Activated T-helper 17 cell treated with anti-CD3 and anti-CD28 coated beads, Interleukin-2, amount 50 U/mL, for 72 hours (primary cell): Measurements from ENCODE around the gene B9D1. TPM values are rescaled to one million over a fixed set of nuclear protein-coding genes. Genes with fewer than 3 reads are reported as not detected.
"Not testable (repeated sequence)": the region's sequence is repeated elsewhere in the genome, so short reads cannot be mapped to it uniquely, and the experiment has no call there.

Experiments used
- ATAC-seq: fragments of 150-1000 bp; cut with Tn5 transposase; replicated peaks from 2 replicates; pipeline ENCODE4 v1.10.0; 2021; ENCODE audit warnings: mild to moderate bottlenecking, moderate library complexity
- H3K27ac Mint-ChIP-seq: one replicate; pipeline ENCODE4 v1.8.0; 2022; ENCODE audit warnings: mixed read lengths
- H3K27me3 Mint-ChIP-seq: one replicate; pipeline ENCODE4 v1.8.0; 2022; ENCODE audit warnings: mixed read lengths
- H3K36me3 Mint-ChIP-seq: one replicate; pipeline ENCODE4 v1.8.0; 2022; ENCODE audit warnings: low read depth, mild to moderate bottlenecking, mixed read lengths
- H3K4me1 Mint-ChIP-seq: one replicate; pipeline ENCODE4 v1.8.0; 2022; ENCODE audit warnings: mixed read lengths
- H3K4me3 Mint-ChIP-seq: one replicate; pipeline ENCODE4 v1.8.0; 2022; ENCODE audit warnings: mild to moderate bottlenecking, mixed read lengths
- H3K9me3 Mint-ChIP-seq: one replicate; pipeline ENCODE4 v1.8.0; 2022; ENCODE audit warnings: mixed read lengths
- total RNA-seq, 2 donors: library from RNA; stranded (reverse); gene quantifications; one replicate each; pipeline ENCODE4 v1.2.3, GENCODE V29; 2022

The B9D1 gene
- total RNA-seq, 2 donors from 2014 or later, result 2.8 to 3.4 TPM

DNA sequence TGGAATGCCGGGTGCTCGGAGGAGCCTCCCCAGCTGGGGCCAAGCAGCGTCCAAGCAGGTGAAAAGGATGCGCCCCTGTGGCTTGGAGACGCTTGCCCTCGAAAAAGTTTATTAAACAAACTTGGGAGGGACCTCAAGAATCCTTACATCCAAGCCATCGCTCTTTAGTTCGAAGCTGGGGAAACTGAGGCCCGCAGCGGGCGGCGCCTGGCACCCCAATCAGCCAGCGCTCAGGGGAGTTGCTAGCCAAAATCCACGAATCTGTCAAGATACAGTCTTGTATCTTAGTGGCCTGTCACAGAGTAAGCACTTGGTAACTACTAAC lies 553 bp upstream of the B9D1 start:
- H3K27ac Mint-ChIP-seq, result no peak overlapping the region
- no peaks in the 10 kb centered on the region for H3K9me3 Mint-ChIP-seq
- H3K36me3 Mint-ChIP-seq, result no peaks in the 10 kb centered on the region
- H3K4me3 Mint-ChIP-seq, result peak overlapping the region; percentile 82
- H3K4me1 Mint-ChIP-seq, result peaks cover 5% of the 10 kb centered on the region
- H3K27me3 Mint-ChIP-seq, result peaks cover 18% of the 10 kb centered on the region
- ATAC-seq, result no peak

- H3K27ac Mint-ChIP-seq, result no peak overlapping the region
- peaks cover 5% of the 10 kb centered on the region for H3K4me1 Mint-ChIP-seq
- no peaks in the 10 kb centered on the region for H3K36me3 Mint-ChIP-seq
- no peaks in the 10 kb centered on the region for H3K9me3 Mint-ChIP-seq
- H3K27me3 Mint-ChIP-seq, result peaks cover 18% of the 10 kb centered on the region
- ATAC-seq, result no peak
- H3K4me3 Mint-ChIP-seq, result peak overlapping the region; percentile 82
Measured at GRCh38 chr17:19361944-19362276, 613 bp downstream of the B9D1 start.

DNA sequence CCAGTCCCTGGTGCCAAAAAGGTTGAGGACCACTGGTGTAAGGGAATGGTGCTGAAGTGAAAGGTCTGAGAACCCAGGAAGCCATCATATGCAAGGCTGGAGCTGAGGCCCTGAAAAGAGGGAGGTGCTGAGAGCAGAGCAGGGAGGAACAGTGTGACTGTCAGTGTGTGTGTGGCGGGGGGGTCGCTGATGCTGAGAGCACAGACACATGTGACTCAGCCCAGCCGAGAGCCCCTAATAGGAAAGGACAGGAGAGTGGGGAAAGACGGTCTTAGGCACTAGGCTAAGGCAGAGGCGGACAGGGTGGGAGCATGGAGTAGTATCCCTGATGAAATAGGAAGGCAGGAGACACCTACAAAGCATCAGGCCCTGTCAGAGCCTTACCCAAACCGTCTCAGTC lies 1.2 kb downstream of the B9D1 start:
- no peaks in the 10 kb centered on the region for H3K36me3 Mint-ChIP-seq
- H3K27ac Mint-ChIP-seq, result no peak overlapping the region
- H3K4me3 Mint-ChIP-seq, result peak overlapping the region; percentile 82
- peaks cover 18% of the 10 kb centered on the region for H3K27me3 Mint-ChIP-seq
- H3K9me3 Mint-ChIP-seq, result no peaks in the 10 kb centered on the region
- ATAC-seq, result no peak
- H3K4me1 Mint-ChIP-seq, result peaks cover 5% of the 10 kb centered on the region

- no peak for ATAC-seq
- Mint-ChIP-seq H3K27ac (no peak overlapping the region), H3K4me3 (peak overlapping the region; percentile 82), H3K9me3 (no peaks in the 10 kb centered on the region), H3K36me3 (no peaks in the 10 kb centered on the region), H3K27me3 (peaks cover 18% of the 10 kb centered on the region), H3K4me1 (peaks cover 5% of the 10 kb centered on the region)
Measured at GRCh38 chr17:19360772-19361171, 1.8 kb downstream of the B9D1 start.

GRCh38 chr17:19359856-19360255 lies 2.7 kb downstream of the B9D1 start:
- peaks cover 5% of the 10 kb centered on the region for H3K4me1 Mint-ChIP-seq
- no peaks in the 10 kb centered on the region for H3K36me3 Mint-ChIP-seq
- no peak for ATAC-seq
- no peak overlapping the region for H3K4me3 Mint-ChIP-seq
- H3K27me3 Mint-ChIP-seq, result peaks cover 20% of the 10 kb centered on the region
- no peak overlapping the region for H3K27ac Mint-ChIP-seq
- H3K9me3 Mint-ChIP-seq, result no peaks in the 10 kb centered on the region

DNA sequence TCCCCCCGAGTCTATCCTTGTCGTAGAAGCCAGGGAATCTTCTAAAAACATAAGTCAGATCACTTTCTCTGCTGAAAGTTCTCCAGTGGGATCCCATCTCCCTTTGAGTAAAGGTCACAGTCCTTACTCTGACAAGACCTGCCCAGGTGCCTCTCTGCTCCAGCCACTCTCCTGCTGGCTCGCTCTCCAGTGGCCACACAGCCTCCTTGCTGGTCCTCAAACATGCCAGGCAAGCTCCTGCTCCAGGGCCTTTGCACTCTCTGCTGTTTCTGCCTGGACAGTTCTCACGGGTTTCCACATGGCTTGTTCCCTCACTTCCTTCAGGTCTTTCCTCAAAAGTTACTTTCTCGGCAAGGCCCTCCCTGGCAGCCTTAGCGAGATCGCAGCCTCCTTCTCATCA lies 3.4 kb downstream of the B9D1 start:
- Mint-ChIP-seq H3K27ac (no peak overlapping the region), H3K4me3 (no peak overlapping the region), H3K36me3 (no peaks in the 10 kb centered on the region), H3K9me3 (no peaks in the 10 kb centered on the region), H3K4me1 (peaks cover 5% of the 10 kb centered on the region), H3K27me3 (peaks cover 24% of the 10 kb centered on the region)
- ATAC-seq, result no peak

DNA sequence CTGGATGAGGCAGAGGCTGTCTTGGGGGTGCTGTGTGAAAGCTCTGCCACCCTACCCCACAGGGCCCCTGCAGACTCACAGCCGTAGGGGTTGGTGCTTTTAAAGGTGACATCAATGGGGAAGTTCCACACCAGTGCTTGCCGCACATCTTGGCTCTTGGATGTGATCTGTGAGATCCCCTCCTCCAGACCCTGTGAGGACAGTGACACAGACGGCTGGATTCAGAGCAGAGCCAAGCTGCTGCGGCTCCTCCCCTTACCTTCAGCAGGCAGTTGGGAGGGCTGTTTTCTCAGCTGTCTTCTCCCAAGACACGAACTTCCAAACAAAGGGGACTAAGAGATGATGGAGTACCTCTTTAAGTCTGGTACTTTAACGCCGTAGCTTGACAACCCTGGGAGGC lies 4.8 kb downstream of the B9D1 start:
- Mint-ChIP-seq H3K9me3 (no peaks in the 10 kb centered on the region), H3K4me1 (peaks cover 5% of the 10 kb centered on the region), H3K27me3 (peaks cover 27% of the 10 kb centered on the region), H3K36me3 (no peaks in the 10 kb centered on the region), H3K27ac (no peak overlapping the region), H3K4me3 (no peak overlapping the region)
- no peak for ATAC-seq

DNA sequence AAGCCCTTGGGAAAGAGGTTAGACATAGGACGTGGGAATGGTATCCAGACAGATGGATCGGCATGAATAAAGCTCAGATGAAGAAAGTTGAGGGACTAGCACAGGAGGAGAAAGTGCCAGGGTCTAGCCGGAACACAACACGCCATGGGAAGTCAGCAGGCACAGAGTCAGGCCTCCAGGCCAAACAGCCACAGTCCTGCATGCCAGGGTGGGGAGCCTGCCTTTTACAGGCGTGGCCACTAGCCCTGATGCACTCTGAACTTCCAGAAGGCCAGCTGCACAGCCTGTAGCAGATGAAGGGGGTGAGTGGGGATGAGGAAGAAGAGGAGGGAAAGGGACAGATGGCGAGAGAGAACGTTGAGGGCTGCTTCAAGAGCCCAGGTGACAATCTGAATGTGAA lies 5.2 kb downstream of the B9D1 start:
- Mint-ChIP-seq H3K27me3 (peaks cover 27% of the 10 kb centered on the region), H3K9me3 (no peaks in the 10 kb centered on the region), H3K27ac (no peak overlapping the region), H3K36me3 (no peaks in the 10 kb centered on the region), H3K4me1 (peaks cover 5% of the 10 kb centered on the region), H3K4me3 (no peak overlapping the region)
- no peak for ATAC-seq

- ATAC-seq, result no peak
- Mint-ChIP-seq H3K27ac (no peak overlapping the region), H3K27me3 (peaks cover 20% of the 10 kb centered on the region), H3K9me3 (no peaks in the 10 kb centered on the region), H3K36me3 (no peaks in the 10 kb centered on the region), H3K4me1 (no peaks in the 10 kb centered on the region), H3K4me3 (no peak overlapping the region)
Measured at GRCh38 chr17:19354748-19355147, 7.8 kb downstream of the B9D1 start.

DNA sequence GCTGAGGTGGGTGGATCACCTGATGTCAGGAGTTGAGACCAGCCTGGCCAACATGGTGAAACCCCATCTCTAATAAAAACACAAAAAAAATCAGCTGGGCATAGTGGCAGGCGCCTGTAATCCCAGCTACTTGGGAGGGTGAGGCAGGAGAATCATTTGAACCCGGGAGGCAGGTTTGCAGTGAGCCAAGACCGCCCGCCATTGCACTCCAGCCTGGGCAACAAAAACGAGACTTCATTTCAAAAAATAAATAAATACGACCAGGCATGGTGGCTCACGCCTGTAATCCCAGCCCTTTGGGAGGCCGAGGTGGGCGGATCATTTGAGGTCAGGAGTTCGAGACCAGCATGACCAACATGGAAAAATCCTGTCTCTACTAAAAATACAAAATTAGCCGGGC lies 9.1 kb downstream of the B9D1 start:
- H3K27me3 Mint-ChIP-seq, result peaks cover 12% of the 10 kb centered on the region
- ATAC-seq, H3K4me1 Mint-ChIP-seq, H3K4me3 Mint-ChIP-seq, H3K9me3 Mint-ChIP-seq, H3K27ac Mint-ChIP-seq, H3K36me3 Mint-ChIP-seq: not testable (repeated sequence)

GRCh38 chr17:19348806-19349205 lies 13.7 kb downstream of the B9D1 start:
- Mint-ChIP-seq H3K4me3 (no peak overlapping the region), H3K36me3 (no peaks in the 10 kb centered on the region), H3K27ac (no peak overlapping the region), H3K4me1 (no peaks in the 10 kb centered on the region), H3K27me3 (peaks cover 3% of the 10 kb centered on the region), H3K9me3 (no peaks in the 10 kb centered on the region)
- no peak for ATAC-seq

DNA sequence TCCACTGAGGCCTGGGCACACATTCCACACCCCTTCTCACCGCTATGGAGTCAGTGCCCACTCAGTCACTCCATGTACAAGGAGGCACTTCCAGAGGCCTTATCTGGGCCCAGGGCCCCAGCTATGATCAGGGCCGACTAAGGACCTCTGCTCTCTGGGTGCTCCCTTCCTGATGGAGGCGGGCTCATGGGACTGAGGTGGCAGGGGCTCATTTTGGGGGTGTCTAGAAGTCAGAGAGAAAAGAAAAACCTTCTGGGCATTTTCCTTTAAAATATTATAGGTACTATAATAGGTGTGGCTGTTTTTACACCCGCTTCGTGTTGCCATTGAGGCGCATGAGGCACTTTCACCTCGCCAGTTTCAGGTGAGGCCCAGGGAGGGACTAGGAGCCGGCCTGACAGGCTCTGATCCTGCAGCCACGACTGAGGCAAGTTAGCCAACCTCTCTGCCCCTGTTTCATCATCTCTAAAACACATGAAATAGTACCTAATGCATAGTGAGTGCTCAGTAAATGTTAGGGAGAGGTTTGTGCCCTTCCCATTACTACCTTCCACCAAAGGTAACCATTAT lies 14.4 kb downstream of the B9D1 start:
- ATAC-seq, result no peak
- H3K27me3 Mint-ChIP-seq, result peaks cover 3% of the 10 kb centered on the region
- H3K4me1 Mint-ChIP-seq, result no peaks in the 10 kb centered on the region
- no peaks in the 10 kb centered on the region for H3K9me3 Mint-ChIP-seq
- no peaks in the 10 kb centered on the region for H3K36me3 Mint-ChIP-seq
- H3K4me3 Mint-ChIP-seq, result no peak overlapping the region
- H3K27ac Mint-ChIP-seq, result no peak overlapping the region

GRCh38 chr17:19347323-19348080 lies 15.0 kb downstream of the B9D1 start:
- H3K36me3 Mint-ChIP-seq, result no peaks in the 10 kb centered on the region

DNA sequence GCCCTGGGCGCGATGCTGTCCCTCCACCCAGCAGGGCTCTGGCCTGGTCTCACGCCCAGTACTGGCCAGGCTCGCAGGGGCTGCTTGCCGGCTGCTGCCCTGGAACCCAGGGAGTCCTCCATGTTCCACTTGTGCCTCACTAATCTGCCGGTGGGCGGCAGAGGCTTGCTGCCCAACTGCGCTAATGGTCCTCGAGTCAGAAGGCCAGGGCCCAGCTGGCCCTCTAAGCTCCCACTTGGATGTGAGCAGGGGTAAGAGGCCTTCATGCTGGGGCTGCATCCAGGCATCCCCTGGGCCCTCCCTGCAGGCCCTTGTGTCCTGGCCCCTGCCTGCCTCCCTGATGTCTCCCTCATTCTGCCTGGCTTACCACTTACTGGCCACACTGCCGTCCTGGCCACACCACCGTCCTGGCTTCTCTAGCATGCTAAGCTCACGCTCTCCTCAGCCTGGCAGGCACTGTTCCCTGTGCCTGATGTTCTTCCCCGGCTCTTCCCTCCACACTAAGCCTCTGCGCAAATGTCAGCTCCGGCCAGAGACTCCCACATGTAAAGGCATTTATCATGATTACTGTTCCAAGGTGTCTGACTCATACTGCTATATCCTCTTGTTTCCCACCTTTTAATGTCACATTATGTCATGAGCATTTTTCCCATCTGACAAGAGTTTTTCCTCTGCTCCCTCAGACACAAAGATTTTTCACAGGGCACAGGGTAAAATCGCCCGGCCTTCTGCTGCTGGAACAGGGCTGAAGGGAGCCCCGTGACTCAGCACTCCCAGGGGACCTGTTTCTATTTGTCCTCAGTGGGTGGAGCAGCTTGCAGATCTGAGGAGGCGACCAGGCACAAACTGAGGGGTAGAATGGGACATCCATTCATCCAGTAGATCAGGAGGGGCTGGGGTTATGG lies 15.9 kb downstream of the B9D1 start:
- H3K9me3 Mint-ChIP-seq, result no peaks in the 10 kb centered on the region

More at GRCh38 chr17:19347323-19348080, 15.0 kb downstream of the B9D1 start:
- Mint-ChIP-seq H3K9me3 (no peaks in the 10 kb centered on the region), H3K4me3 (no peak overlapping the region), H3K27ac (no peak overlapping the region), H3K27me3 (peaks cover 3% of the 10 kb centered on the region), H3K4me1 (no peaks in the 10 kb centered on the region)
- no peak for ATAC-seq

More for the DNA sequence above, 15.9 kb downstream of the B9D1 start:
- H3K4me3 Mint-ChIP-seq, result no peak overlapping the region
- H3K27me3 Mint-ChIP-seq, result peaks cover 8% of the 10 kb centered on the region
- H3K36me3 Mint-ChIP-seq, result no peaks in the 10 kb centered on the region
- no peak overlapping the region for H3K27ac Mint-ChIP-seq
- no peak for ATAC-seq
- H3K4me1 Mint-ChIP-seq, result no peaks in the 10 kb centered on the region
